ENCODE results near the gene GALNT7.

Gene GALNT7

GRCh38 chr4:173360587-173361221 lies 192.1 kb downstream of the GALNT7 start:
- DNase-seq = no peak

GRCh38 chr4:173362666-173363065 lies 194.1 kb downstream of the GALNT7 start:
- DNase-seq = no peak

DNA sequence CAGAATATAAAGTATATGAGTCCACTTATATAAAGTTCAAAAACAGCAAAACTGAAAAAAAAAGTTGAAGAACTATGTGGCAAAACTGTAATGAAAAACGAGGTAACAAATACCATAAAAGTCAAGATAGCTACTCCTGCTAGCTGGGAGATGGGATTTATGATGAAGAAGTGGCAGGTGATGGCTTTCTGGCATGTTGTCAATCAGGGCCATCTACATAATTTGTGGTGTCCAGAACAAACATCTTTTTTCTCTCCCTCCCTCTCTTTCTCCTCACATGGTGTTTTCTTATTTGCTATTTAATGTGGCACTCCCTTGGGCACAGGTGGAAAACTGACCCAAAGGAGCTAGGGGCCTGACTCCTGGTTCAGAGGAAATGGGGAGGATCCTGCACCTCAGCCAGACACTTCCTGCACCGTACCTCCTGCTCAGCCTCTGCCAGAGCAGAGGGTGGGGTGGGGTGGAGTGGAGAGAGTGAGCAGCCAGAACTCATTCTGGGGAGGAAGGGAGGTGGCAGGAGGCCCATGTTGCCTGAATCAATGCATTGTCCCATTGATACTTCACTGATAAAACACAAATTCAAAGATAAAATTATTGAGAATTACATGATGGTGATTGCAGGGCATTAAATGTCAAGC lies 196.9 kb downstream of the GALNT7 start:
- DNase-seq = no peak

- no peak for DNase-seq
Measured at GRCh38 chr4:173367285-173367684, 198.7 kb downstream of the GALNT7 start.

DNA sequence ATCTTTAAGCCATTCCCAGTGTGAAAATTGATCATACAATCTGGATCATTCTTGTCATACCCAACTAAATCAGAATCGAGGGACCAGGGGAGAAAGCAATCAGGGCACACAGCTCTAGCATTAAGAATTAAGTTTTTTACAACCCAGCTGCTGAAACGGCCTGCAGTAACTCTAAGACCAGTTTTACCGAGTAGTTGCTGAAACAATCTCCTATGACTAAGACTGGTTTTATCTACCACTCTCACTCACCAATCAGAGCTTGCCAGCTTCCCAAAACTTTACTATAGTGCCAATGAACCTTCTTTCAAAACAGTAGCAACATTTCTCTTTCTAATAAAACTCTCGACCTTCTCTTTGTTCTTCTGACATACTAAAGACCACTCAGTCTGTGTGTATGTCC lies 199.3 kb downstream of the GALNT7 start:
- no peak for DNase-seq

GRCh38 chr4:173370130-173370476 lies 201.5 kb downstream of the GALNT7 start:
- peak; percentile 76 to 79 for DNase-seq

DNA sequence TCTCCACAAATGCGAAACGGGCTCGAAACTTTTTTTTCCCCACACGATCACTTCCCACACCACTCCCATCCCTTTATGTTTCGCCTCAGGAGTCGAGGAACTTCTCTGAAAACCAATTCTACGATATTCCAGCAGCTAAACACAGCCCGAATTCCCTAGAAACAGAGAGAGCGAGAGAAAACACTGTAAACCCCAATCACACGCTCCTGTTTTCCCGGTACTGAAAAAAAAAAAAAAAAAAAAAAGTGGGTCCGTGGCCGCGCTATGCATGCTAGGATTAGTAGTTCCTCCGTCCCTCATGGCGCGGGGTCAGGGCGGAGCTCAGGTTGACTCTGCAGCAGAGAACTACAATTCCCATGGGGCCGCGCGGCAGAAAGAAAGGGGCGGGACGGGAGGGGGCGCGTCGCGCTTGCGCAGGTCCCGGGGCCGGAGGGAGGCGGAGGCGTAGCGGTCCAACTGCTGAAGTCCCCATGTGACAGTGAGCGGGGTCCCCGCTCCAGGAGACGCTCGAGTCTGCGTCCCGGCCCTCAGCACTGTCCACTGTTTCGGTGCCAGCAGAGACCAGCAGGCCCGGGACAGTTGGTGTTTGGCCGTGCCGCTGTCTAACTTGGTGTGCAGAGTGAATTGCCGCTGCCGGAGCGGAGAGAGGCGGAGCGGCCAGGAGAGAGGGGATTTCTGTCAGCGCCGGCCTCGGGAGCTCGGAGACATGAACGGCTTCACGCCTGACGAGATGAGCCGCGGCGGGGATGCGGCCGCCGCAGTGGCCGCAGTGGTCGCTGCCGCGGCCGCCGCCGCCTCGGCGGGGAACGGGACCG lies 202.1 kb downstream of the GALNT7 start, which contains the start of gene SAP30:
Gene SAP30, plus strand, starts transcription at position 478 of the 815 bp plus-strand sequence. Its CDS starts 229 bp downstream, at position 707.
- DNase-seq = peak; percentile 97 to 98

GRCh38 chr4:173371292-173372192 lies 202.9 kb downstream of the GALNT7 start:
- DNase-seq = peak; percentile 16 to 48

Data from CD4-positive, alpha-beta T cell treated with Interferon alpha-2 for 1 hour (primary cell).